HCT116 (cell line): ENCODE measurements around the gene NEURL1. TPM values are rescaled to one million over a fixed set of nuclear protein-coding genes. Genes with fewer than 3 reads are reported as not detected.

Experiments used
- ATAC-seq: fragments of 200-7000 bp; cut with Tn5 transposase; 2 replicates; pipeline ENCODE4 v1.9.1; 2020; ENCODE audit warnings: mild to moderate bottlenecking, moderate library complexity
- BruUV-seq: library from RNA; stranded (reverse); fragments of 400-500 nt; replicated peaks from 2 replicates; lab custom pipeline; 2021; lab: Mats Ljungman, UMichigan
- CTCF ChIA-PET: fragments of 300-600 bp; sonication (Branson Sonifier 250); formaldehyde crosslinking; loops from one replicate; lab custom pipeline; 2021; ENCODE audit warnings: antibody characterized with exemption; lab: Charles Lee
- POLR2A ChIA-PET: fragments of 300-600, 350-600 bp; sonication (Branson Sonifier 250); formaldehyde crosslinking; loops from one replicate; lab custom pipeline; 2021; ENCODE audit warnings: antibody characterized with exemption; lab: Charles Lee
- RAD21 ChIA-PET, 2 experiments: fragments of 300-600 bp; sonication (Branson Sonifier 250); formaldehyde crosslinking; loops; one replicate each; lab custom pipeline; 2023; ENCODE audit warnings: low total read pairs in 2 of 2; ENCODE audit not compliant: uncharacterized antibody in 2 of 2, unreplicated experiment in 2 of 2, low non-redundant PET in 1 of 2; lab: Charles Lee
- DNase-seq: peaks from one replicate; pipeline ENCODE4 v3.0.0-alpha.2; 2010; ENCODE audit warnings: low read depth, low spot score
- H2AFZ ChIP-seq: fragments of 200-600 bp; shearing (Covaris generic), sonication (generic); 2 replicates; pipeline ENCODE4 v1.6.1; 2017; ENCODE audit warnings: low read depth, mixed run types, mixed read lengths, antibody characterized with exemption, low read length; ENCODE audit not compliant: poor library complexity, severe bottlenecking
- H3K27ac ChIP-seq: 2 replicates; pipeline ENCODE4 v1.5.1; 2012; ENCODE audit warnings: low read depth, low read length
- H3K27me3 ChIP-seq: fragments of 200-600 bp; sonication (generic); 2 replicates; pipeline ENCODE4 v1.6.1; 2016; ENCODE audit warnings: mixed run types, low read length, mixed read lengths; ENCODE audit not compliant: insufficient read depth
- H3K36me3 ChIP-seq, 2 experiments: fragments of 200-500 bp in 1 of 2; fragments of 200-600 bp in 1 of 2; sonication (Bioruptor generic) in 1 of 2; sonication (generic) in 1 of 2; 2 replicates each; pipeline versions ENCODE4 v1.5.1 to v1.6.1; 2014 to 2016; ENCODE audit warnings: low read length in 2 of 2, inconsistent platforms in 1 of 2, mixed read lengths in 1 of 2, mixed run types in 1 of 2; ENCODE audit not compliant: insufficient read depth in 2 of 2, control insufficient read depth in 1 of 2
- H3K4me1 ChIP-seq, 2 experiments: fragments of 200-600 bp in 1 of 2; sonication (generic) in 1 of 2; 2 replicates each; pipeline versions ENCODE4 v1.5.1 to v1.6.1; 2012 to 2017; ENCODE audit warnings: low read length in 2 of 2, inconsistent platforms in 1 of 2, mild to moderate bottlenecking in 1 of 2, mixed read lengths in 1 of 2, mixed run types in 1 of 2, moderate library complexity in 1 of 2; ENCODE audit not compliant: insufficient read depth in 2 of 2, control insufficient read depth in 1 of 2
- H3K4me2 ChIP-seq: fragments of 200-600 bp; sonication (generic); 2 replicates; pipeline ENCODE4 v1.6.1; 2017; ENCODE audit warnings: mixed run types, low read length, mixed read lengths
- H3K4me3 ChIP-seq, 2 experiments: fragments of 200-600 bp in 1 of 2; sonication (generic) in 1 of 2; replicated peaks in 1 of 2; 2 replicates each; pipeline ENCODE4 v1.5.1; 2011 to 2016; ENCODE audit warnings: low read length in 2 of 2, control low read depth in 1 of 2, low read depth in 1 of 2, mild to moderate bottlenecking in 1 of 2, mixed read lengths in 1 of 2, mixed run types in 1 of 2
- H3K79me2 ChIP-seq: fragments of 200-600 bp; sonication (generic); 2 replicates; pipeline ENCODE4 v1.6.1; 2017; ENCODE audit warnings: mild to moderate bottlenecking, mixed run types, low read length, moderate library complexity, mixed read lengths; ENCODE audit not compliant: insufficient read depth
- H3K9ac ChIP-seq: fragments of 200-600 bp; sonication (generic); 2 replicates; pipeline ENCODE4 v1.6.1; 2016; ENCODE audit warnings: low read length, mixed read lengths
- H3K9me2 ChIP-seq: fragments of 200-600 bp; sonication (generic), shearing (Covaris generic); 2 replicates; pipeline ENCODE4 v1.6.1; 2017; ENCODE audit warnings: mixed run types, mild to moderate bottlenecking, moderate library complexity; ENCODE audit not compliant: insufficient read depth
- H3K9me3 ChIP-seq, 2 experiments: fragments of 200-500 bp in 1 of 2; fragments of 200-600 bp in 1 of 2; sonication (Bioruptor generic) in 1 of 2; sonication (generic) in 1 of 2; 2 replicates each; pipeline ENCODE4 v1.6.1; 2014 to 2017; ENCODE audit warnings: low read length in 2 of 2, mixed read lengths in 2 of 2, inconsistent platforms in 1 of 2, low read depth in 1 of 2, mild to moderate bottlenecking in 1 of 2, mixed run types in 1 of 2, moderate library complexity in 1 of 2; ENCODE audit not compliant: control insufficient read depth in 1 of 2, insufficient read depth in 1 of 2
- H4K20me1 ChIP-seq: fragments of 200-600 bp; sonication (generic), shearing (Covaris generic); 2 replicates; pipeline ENCODE4 v1.6.1; 2017; ENCODE audit warnings: mixed run types, mild to moderate bottlenecking, moderate library complexity; ENCODE audit not compliant: insufficient read depth
- FOSL1 ChIP-seq: IDR thresholded peaks from 2 replicates; pipeline ENCODE4 v1.6.1; 2012; ENCODE audit warnings: low read depth
- TCF7L2 ChIP-seq: IDR thresholded peaks from 2 replicates; pipeline ENCODE4 v1.7.0; 2011; ENCODE audit warnings: borderline replicate concordance, inconsistent platforms; ENCODE audit not compliant: insufficient read depth, insufficient read length; ENCODE audit errors: extremely low read depth
- ZBTB33 ChIP-seq: IDR thresholded peaks from 2 replicates; pipeline ENCODE4 v1.6.1; 2011; ENCODE audit warnings: mild to moderate bottlenecking, low read length, moderate library complexity; ENCODE audit not compliant: insufficient replicate concordance; ENCODE audit errors: extremely low read depth
- intact Hi-C: fragments of 100-400 bp; cut with micrococcal nuclease; formaldehyde crosslinking; loops from 2 replicates; pipeline ENCODE4 v1.10.0; 2022
- total RNA-seq: library from RNA; stranded (reverse); gene quantifications from one replicate; pipeline ENCODE4 v1.2.1, GENCODE V29; 2021; ENCODE audit not compliant: unreplicated experiment
- TF ChIP-seq, protein P1 (sequence below), 3 experiments: fragments of 200-600 bp in 1 of 3; sonication (generic) in 1 of 3; IDR thresholded peaks in 2 of 3; conservative IDR thresholded peaks in 1 of 3; 2 replicates each; pipeline ENCODE4 v1.5.1; 2012 to 2017; ENCODE audit warnings: low read depth in 2 of 3, low read length in 2 of 3, antibody characterized with exemption in 1 of 3, borderline replicate concordance in 1 of 3, control low read depth in 1 of 3, mild to moderate bottlenecking in 1 of 3, mixed read lengths in 1 of 3, mixed run types in 1 of 3, moderate library complexity in 1 of 3; ENCODE audit not compliant: insufficient read depth in 1 of 3

NEURL1 gene
- total RNA-seq, 1 experiment from 2014 or later, result 1.4 TPM

GRCh38 chr10:103585011-103585405, 91.5 kb downstream of the NEURL1 start (continued):
- TF ChIP-seq FOSL1, result no peak

DNA sequence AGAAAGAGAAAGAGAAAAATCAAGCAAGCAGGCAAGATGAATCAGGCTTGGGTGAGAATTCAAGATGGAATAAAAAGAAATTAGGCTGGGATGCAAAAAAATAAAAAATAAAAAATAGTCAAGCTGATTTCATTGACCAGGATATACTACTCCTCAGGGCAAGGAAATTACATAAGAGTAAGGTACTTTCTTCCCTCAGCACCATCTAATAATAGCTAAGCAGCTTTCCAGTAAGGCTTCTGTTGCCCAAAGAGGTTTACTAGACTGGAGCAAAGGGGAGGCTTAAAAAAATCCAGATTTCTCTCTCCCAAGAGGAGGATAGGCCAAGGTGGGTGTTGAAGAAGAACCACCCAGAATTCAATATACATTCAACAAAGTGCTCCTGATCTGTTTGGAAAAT, 93.6 kb downstream of the NEURL1 start:
- no peaks in the 10 kb centered on the region for H3K36me3 ChIP-seq
- no peak overlapping the region for H2AFZ ChIP-seq
- H4K20me1 ChIP-seq, result no peaks in the 10 kb centered on the region
- H3K27me3 ChIP-seq, result no peaks in the 10 kb centered on the region
- ChIA-PET CTCF (interaction anchor here (2.1 kb wide), 1 partner anchor 99 kb away, joined by 4 read pairs; no protein-coding TSS in a partner anchor), RAD21 (no interaction called here), POLR2A (no interaction called here)
- no peaks in the 10 kb centered on the region for H3K9me2 ChIP-seq
- no peak overlapping the region for H3K4me2 ChIP-seq
- TF ChIP-seq FOSL1 (no peak), TCF7L2 (no peak), ZBTB33 (no peak)
- TF ChIP-seq, protein P1, sequence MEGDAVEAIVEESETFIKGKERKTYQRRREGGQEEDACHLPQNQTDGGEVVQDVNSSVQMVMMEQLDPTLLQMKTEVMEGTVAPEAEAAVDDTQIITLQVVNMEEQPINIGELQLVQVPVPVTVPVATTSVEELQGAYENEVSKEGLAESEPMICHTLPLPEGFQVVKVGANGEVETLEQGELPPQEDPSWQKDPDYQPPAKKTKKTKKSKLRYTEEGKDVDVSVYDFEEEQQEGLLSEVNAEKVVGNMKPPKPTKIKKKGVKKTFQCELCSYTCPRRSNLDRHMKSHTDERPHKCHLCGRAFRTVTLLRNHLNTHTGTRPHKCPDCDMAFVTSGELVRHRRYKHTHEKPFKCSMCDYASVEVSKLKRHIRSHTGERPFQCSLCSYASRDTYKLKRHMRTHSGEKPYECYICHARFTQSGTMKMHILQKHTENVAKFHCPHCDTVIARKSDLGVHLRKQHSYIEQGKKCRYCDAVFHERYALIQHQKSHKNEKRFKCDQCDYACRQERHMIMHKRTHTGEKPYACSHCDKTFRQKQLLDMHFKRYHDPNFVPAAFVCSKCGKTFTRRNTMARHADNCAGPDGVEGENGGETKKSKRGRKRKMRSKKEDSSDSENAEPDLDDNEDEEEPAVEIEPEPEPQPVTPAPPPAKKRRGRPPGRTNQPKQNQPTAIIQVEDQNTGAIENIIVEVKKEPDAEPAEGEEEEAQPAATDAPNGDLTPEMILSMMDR (IDR thresholded peaks at IDR 0.05 in 2 of 3, conservative IDR thresholded peaks at IDR 0.05 in 1 of 3; ENCODE audit: borderline replicate concordance in 1 of 3, insufficient read depth in 1 of 3, low read depth in 2 of 3, low read length in 2 of 3), result no peak
- ATAC-seq, result no peak
- no TSS peak for BruUV-seq
- no peak overlapping the region for H3K9ac ChIP-seq
- no peak for DNase-seq
- intact Hi-C loops, result no loop called here
- no peak overlapping the region for H3K4me3 ChIP-seq
- H3K9me3 ChIP-seq, result no peaks in the 10 kb centered on the region
- H3K79me2 ChIP-seq, result no peaks in the 10 kb centered on the region
- no peak overlapping the region for H3K27ac ChIP-seq
- no peaks in the 10 kb centered on the region for H3K4me1 ChIP-seq
